ENCODE results near the gene ANKRD53. TPM values are rescaled to one million over a fixed set of nuclear protein-coding genes. Genes with fewer than 3 reads are reported as not detected.

Gene ANKRD53
- total and polyA plus RNA-seq, 2 donors (not counting 1 experiment from before 2014, with no cell fraction given), result 0.84 TPM

DNA sequence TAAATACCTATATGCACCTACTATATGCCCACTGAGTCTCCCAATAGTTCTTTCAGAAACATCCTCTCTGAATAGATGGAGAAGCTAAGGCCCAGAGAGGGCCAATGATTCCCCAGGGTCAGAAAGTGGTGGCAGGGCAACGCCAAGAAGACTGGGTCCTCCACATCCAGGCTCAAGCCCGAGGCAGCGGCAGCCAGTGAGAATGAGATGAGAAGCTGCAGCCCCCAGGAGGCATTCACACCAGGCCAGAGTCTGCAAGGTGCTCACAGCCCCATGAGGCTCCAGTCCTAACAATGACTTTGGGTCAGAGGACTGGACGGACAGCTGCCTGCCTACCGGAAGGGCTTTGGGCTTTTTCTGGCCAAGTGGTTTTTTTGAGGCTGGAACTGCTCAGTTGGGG is 12.7 kb downstream of the ANKRD53 start:
- 100% methylated on average over 5 of the region's 5 CpGs for WGBS (ENCODE audit: insufficient coverage)
- no peaks in the 10 kb centered on the region for H3K9me3 Mint-ChIP-seq (ENCODE audit: insufficient read depth)
- no peak overlapping the region for H3K9ac ChIP-seq (ENCODE audit: low read length)
- intact Hi-C loops (cut with micrococcal nuclease), result no loop called here
- H3K4me1 ChIP-seq (ENCODE audit: control insufficient read depth in 2 of 2, insufficient read depth in 2 of 2, low read length in 2 of 2), result peaks cover 21 to 23% of the 10 kb centered on the region in 2 donors
- H3K9me3 ChIP-seq (ENCODE audit: control extremely low read depth in 1 of 3, control insufficient read depth in 2 of 3, insufficient read depth in 1 of 3, low read length in 2 of 3), result no peaks in the 10 kb centered on the region
- no peaks in the 10 kb centered on the region for H3K27me3 ChIP-seq (replicated peaks in 1 of 4; ENCODE audit: control extremely low read depth in 1 of 4, control insufficient read depth in 3 of 4, insufficient read depth in 4 of 4, low read length in 3 of 4)
- H3K4me3 Mint-ChIP-seq, result no peak overlapping the region
- H3K4me1 Mint-ChIP-seq, result peaks cover 33% of the 10 kb centered on the region
- no peak overlapping the region for H3K27ac Mint-ChIP-seq
- ChIA-PET POLR2A (no interaction called here), CTCF (interaction anchor here (1.6 to 3.9 kb wide), 2 partner anchors 13 to 26 kb away, joined by 4 to 15 read pairs; partner anchors contain the start of gene ANKRD53)
- no peak overlapping the region for H2AFZ ChIP-seq (ENCODE audit: insufficient read depth, low read depth, low read length, poor library complexity, severe bottlenecking)
- H3K36me3 ChIP-seq (replicated peaks in 1 of 2; ENCODE audit: control extremely low read depth in 1 of 2, control insufficient read depth in 1 of 2, extremely low read depth in 1 of 2, insufficient read depth in 2 of 2, low read length in 1 of 2), result peaks cover 1 to 54% of the 10 kb centered on the region in 2 experiments
- no peaks in the 10 kb centered on the region for H3K27me3 Mint-ChIP-seq
- ATAC-seq (ENCODE audit: low read depth), result no peak
- DNase-seq, result no peak
- H4K20me1 ChIP-seq (ENCODE audit: control insufficient read depth, insufficient read depth, low read length, poor library complexity, severe bottlenecking), result peaks cover 16% of the 10 kb centered on the region
- no peak overlapping the region for H3K4me2 ChIP-seq (replicated peaks; ENCODE audit: low read depth, low read length, poor library complexity, severe bottlenecking)
- peaks cover 27% of the 10 kb centered on the region for H3K79me2 ChIP-seq (ENCODE audit: control insufficient read depth, insufficient read depth, low read length)
- TF ChIP-seq EZH2 (IDR thresholded peaks at IDR 0.05; ENCODE audit: borderline replicate concordance, insufficient read depth, low read depth, low read length, poor library complexity, severe bottlenecking), result no peak
- TF ChIP-seq, protein P1, sequence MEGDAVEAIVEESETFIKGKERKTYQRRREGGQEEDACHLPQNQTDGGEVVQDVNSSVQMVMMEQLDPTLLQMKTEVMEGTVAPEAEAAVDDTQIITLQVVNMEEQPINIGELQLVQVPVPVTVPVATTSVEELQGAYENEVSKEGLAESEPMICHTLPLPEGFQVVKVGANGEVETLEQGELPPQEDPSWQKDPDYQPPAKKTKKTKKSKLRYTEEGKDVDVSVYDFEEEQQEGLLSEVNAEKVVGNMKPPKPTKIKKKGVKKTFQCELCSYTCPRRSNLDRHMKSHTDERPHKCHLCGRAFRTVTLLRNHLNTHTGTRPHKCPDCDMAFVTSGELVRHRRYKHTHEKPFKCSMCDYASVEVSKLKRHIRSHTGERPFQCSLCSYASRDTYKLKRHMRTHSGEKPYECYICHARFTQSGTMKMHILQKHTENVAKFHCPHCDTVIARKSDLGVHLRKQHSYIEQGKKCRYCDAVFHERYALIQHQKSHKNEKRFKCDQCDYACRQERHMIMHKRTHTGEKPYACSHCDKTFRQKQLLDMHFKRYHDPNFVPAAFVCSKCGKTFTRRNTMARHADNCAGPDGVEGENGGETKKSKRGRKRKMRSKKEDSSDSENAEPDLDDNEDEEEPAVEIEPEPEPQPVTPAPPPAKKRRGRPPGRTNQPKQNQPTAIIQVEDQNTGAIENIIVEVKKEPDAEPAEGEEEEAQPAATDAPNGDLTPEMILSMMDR (IDR thresholded peaks at IDR 0.05), result no peak
- H3K27ac ChIP-seq (ENCODE audit: low read length in 2 of 2), result no peak overlapping the region
- no peak overlapping the region for H3K4me3 ChIP-seq (ENCODE audit: control extremely low read depth in 1 of 5, extremely low read depth in 1 of 5, insufficient read depth in 1 of 5, low read depth in 2 of 5, low read length in 4 of 5)

DNA sequence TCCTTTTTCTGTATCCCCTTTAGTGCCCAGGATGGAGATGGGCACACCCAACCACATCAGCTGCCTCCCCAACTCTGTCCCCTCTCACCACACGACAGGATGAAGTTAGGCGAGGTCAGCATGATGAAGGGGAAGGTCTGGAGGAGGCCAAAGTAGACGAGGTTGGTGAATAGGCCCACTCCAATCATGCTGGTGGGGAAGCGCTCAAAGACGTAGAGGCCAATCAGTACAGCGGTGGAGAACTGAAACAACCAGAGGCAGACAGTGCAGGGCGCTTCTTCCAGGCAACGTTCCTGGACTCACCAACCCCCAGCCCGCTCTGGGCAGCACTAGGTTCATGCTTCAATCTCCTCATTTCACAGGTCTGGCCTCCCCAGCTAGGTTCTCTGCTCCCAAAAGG is 13.3 kb downstream of the ANKRD53 start:
- Mint-ChIP-seq H3K27ac (no peak overlapping the region), H3K4me1 (peaks cover 34% of the 10 kb centered on the region), H3K27me3 (no peaks in the 10 kb centered on the region), H3K9me3 (ENCODE audit: insufficient read depth) (no peaks in the 10 kb centered on the region), H3K4me3 (no peak overlapping the region)
- ATAC-seq (ENCODE audit: low read depth) (no peak), DNase-seq (no peak)
- Histone ChIP-seq H3K36me3 (replicated peaks in 1 of 2; ENCODE audit: control extremely low read depth in 1 of 2, control insufficient read depth in 1 of 2, extremely low read depth in 1 of 2, insufficient read depth in 2 of 2, low read length in 1 of 2) (peaks cover 1 to 48% of the 10 kb centered on the region in 2 experiments), H3K9me3 (ENCODE audit: control extremely low read depth in 1 of 3, control insufficient read depth in 2 of 3, insufficient read depth in 1 of 3, low read length in 2 of 3) (no peaks in the 10 kb centered on the region), H3K4me3 (ENCODE audit: control extremely low read depth in 1 of 5, extremely low read depth in 1 of 5, insufficient read depth in 1 of 5, low read depth in 2 of 5, low read length in 4 of 5) (no peak overlapping the region), H3K79me2 (ENCODE audit: control insufficient read depth, insufficient read depth, low read length) (peaks cover 30% of the 10 kb centered on the region), H4K20me1 (ENCODE audit: control insufficient read depth, insufficient read depth, low read length, poor library complexity, severe bottlenecking) (peaks cover 16% of the 10 kb centered on the region), H3K27me3 (replicated peaks in 1 of 4; ENCODE audit: control extremely low read depth in 1 of 4, control insufficient read depth in 3 of 4, insufficient read depth in 4 of 4, low read length in 3 of 4) (no peaks in the 10 kb centered on the region), H3K4me1 (ENCODE audit: control insufficient read depth in 2 of 2, insufficient read depth in 2 of 2, low read length in 2 of 2) (peaks cover 21 to 23% of the 10 kb centered on the region in 2 donors), H3K4me2 (replicated peaks; ENCODE audit: low read depth, low read length, poor library complexity, severe bottlenecking) (no peak overlapping the region), H2AFZ (ENCODE audit: insufficient read depth, low read depth, low read length, poor library complexity, severe bottlenecking) (no peak overlapping the region), H3K9ac (ENCODE audit: low read length) (no peak overlapping the region), H3K27ac (ENCODE audit: low read length in 2 of 2) (no peak overlapping the region)
- TF ChIP-seq EZH2 (IDR thresholded peaks at IDR 0.05; ENCODE audit: borderline replicate concordance, insufficient read depth, low read depth, low read length, poor library complexity, severe bottlenecking), result no peak
- TF ChIP-seq, protein P1 (IDR thresholded peaks at IDR 0.05), result no peak
- CTCF ChIA-PET, result interaction anchor here (1.3 to 3.9 kb wide), 3 partner anchors 14 to 308 kb away, joined by 3 to 15 read pairs (median 4); partner anchors contain the start of gene ANKRD53
- WGBS (ENCODE audit: insufficient coverage), result 96% methylated on average over 7 of the region's 9 CpGs
- POLR2A ChIA-PET, result no interaction called here
- intact Hi-C loops (cut with micrococcal nuclease), result no loop called here
